Body of pancreas (tissue), 4 donors: ENCODE measurements around the gene ASAP2.

Experiments used
- CTCF ChIP-seq, 7 experiments: fragments of 450-650 bp in 4 of 7; fragments of 200-600 bp in 3 of 7; sonication (generic) in 3 of 7; IDR thresholded peaks; one replicate each; pipeline ENCODE4 v1.5.1; 2016 to 2019; ENCODE audit warnings: antibody characterized with exemption in 7 of 7
- POLR2A ChIP-seq, 3 donors: fragments of 450-650 bp; IDR thresholded peaks; one replicate each; pipeline ENCODE4 v1.6.1; 2016; ENCODE audit warnings: antibody characterized with exemption in 3 of 3, mild to moderate bottlenecking in 2 of 3

GRCh38 chr2:9312591-9312990 lies 106.0 kb downstream of the ASAP2 start:
- TF ChIP-seq CTCF (IDR thresholded peaks at IDR 0.05) (no peak), POLR2A (IDR thresholded peaks at IDR 0.05) (no peak)
